ENCODE data around the gene TMEM106B.
"Not testable (repeated sequence)": the region's sequence is repeated elsewhere in the genome, so short reads cannot be mapped to it uniquely, and the experiment has no call there.

Gene TMEM106B

DNA sequence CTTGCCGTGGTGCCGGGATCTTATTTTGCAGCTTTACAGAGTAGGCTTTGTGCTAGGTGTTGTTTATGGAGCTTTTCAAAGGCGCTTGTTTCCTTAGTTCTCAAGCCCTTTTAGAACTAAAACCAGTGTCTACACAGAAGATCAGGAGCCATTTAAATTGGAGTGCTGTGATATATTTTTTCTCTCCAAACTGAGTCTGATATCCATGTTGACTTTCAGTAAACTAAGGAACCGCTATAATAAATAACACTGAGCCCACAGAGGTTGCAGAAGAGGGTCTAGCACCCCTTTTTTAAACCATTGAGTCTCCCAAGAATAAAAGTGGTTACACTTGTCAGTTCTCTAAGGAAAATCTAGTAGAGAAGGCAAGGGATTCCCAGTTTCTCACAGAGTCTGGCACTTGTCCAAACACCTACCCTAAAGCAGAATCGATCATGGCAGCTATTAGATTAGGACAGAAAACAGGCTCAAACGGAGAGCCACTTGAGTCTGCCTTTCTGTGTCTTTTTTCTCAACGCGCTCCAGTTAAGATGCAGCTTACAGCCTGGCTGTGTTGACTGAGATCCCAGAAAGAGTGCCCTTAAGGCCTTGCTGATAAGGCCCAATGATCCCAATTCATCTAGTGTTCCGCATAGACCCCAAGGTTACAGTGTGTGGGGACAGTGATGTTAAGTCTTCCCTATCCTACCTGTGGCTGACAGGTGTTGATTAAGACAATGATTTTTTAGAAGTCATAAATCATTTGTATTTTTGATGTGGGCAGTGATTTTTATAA is 804 bp downstream of the TMEM106B start:
- peak overlapping the region; percentile 92 for H3K27ac Mint-ChIP-seq
- peaks cover 29% of the 10 kb centered on the region for H3K36me3 Mint-ChIP-seq (ENCODE audit: low read depth)
- peaks cover 18% of the 10 kb centered on the region for H3K4me1 Mint-ChIP-seq (ENCODE audit: low read depth)
- H3K9me3 Mint-ChIP-seq: no peaks in the 10 kb centered on the region
- intact Hi-C loops (cut with micrococcal nuclease): loop anchor here (1.0 kb wide), 1 partner anchor 32 kb away; no protein-coding TSS in a partner anchor
- peaks cover 23% of the 10 kb centered on the region for H3K27me3 Mint-ChIP-seq
- peak overlapping the region; percentile 84 for H3K4me3 Mint-ChIP-seq

DNA sequence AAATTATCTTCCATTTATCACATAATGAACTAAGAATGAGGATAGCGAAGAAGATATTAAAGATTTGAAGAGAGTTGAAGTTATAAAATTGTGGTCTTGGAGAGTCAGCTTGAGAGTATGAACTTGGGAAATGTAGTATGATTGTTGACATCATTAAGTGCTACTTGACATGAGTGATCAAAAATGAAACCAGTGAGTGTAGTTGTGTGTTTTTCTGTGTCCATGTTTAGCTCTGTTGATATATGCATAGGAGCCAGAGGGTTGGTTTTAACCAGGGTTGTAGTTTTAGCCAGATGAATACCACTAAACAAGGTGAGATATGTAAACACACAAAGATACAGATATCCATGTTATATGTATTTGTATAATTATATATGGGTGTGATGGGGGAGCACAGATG is 6.2 kb downstream of the TMEM106B start:
- peaks cover 63% of the 10 kb centered on the region for H3K36me3 Mint-ChIP-seq (ENCODE audit: low read depth)

DNA sequence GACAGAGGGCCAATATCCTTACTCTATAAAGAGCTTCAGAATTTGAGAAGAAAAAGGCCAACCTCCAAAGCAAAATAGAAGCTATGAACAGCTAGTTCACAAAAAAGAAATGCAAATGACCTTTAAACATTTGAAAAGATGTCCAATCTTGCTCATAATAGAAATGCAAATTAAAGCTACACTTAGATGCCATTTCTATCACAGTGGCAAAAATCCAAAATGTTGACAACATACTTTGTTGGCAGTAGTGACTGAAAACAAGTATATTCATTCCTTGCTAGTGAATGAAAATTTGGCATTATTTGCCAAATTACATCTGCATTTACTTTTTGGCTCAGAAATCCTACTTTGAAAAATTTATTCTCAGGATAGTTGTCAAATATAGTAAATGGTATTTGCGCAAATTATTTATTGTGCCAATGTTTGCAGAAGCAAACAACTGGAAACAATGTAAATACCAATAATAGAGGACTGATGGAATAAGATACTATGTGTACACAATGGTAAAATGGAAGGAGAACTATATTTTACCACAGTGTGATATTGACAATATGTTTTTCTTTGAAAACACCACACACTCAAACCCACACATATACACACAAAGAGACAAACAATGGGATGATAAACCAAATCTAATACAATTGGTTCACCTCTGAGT is 9.4 kb downstream of the TMEM106B start:
- no peak overlapping the region for H3K4me3 Mint-ChIP-seq
- no peak overlapping the region for H3K27ac Mint-ChIP-seq
- intact Hi-C loops (cut with micrococcal nuclease): no loop called here
- peaks cover 73% of the 10 kb centered on the region for H3K36me3 Mint-ChIP-seq (ENCODE audit: low read depth)
- no peaks in the 10 kb centered on the region for H3K9me3 Mint-ChIP-seq
- no peaks in the 10 kb centered on the region for H3K27me3 Mint-ChIP-seq
- H3K4me1 Mint-ChIP-seq (ENCODE audit: low read depth): no peaks in the 10 kb centered on the region

More for the DNA sequence above, 6.2 kb downstream of the TMEM106B start:
- Mint-ChIP-seq H3K4me1 (ENCODE audit: low read depth) (no peaks in the 10 kb centered on the region), H3K27me3 (no peaks in the 10 kb centered on the region), H3K4me3 (no peak overlapping the region), H3K27ac (no peak overlapping the region), H3K9me3 (no peaks in the 10 kb centered on the region)
- intact Hi-C loops (cut with micrococcal nuclease): no loop called here

DNA sequence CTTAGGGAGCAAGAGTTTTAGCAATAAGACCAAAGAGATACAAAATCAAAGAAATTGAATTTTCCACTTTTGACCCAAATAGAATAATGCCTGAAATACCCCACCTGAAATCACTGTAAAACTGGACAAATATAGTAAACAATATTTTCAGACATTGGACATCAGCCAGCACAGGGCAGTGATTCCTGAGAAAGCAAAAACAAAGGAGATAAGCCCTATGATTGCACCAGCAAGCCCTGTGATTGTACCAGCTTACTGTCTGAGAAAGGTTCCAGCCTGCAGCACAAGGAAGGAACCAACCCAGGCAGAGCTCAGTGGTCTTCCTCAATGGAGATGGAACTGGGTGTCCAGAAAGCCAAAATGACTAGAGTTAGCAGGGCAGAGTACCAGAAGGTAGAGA is 10.3 kb downstream of the TMEM106B start:
- no peaks in the 10 kb centered on the region for H3K27me3 Mint-ChIP-seq
- H3K27ac Mint-ChIP-seq: no peak overlapping the region
- H3K9me3 Mint-ChIP-seq: no peaks in the 10 kb centered on the region
- intact Hi-C loops (cut with micrococcal nuclease): no loop called here
- no peaks in the 10 kb centered on the region for H3K4me1 Mint-ChIP-seq (ENCODE audit: low read depth)
- H3K36me3 Mint-ChIP-seq (ENCODE audit: low read depth): peaks cover 73% of the 10 kb centered on the region
- no peak overlapping the region for H3K4me3 Mint-ChIP-seq

DNA sequence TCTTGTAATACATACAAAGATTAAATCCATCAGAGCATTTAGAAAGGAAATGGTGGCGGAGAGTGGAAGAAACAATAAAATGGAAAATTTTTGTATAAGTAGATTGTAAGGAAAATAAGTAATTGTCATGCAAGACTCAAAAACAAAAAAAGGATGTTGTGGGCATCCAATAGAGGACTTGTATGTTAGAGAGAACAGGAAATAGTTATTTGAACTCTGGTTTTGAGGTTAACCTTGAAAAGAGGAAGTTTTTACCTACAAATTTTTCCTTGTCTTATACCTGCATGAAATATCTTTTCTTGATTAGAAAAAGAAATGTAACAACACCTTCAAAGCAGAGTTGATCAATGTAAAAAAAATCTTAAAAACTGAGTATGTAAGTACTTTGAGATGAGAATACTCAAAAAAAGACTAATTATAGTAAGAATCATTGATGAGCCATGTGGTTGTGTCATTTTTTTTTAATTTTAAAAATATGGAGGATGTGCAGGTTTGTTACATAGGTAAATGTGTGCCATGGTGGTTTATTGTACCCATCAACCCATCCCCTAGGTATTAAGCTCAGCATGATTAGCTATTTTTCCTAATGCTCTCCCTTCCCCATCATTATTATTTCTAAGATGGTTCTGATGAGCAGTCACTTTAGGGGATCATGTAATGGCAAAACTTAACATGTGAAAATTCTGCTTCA is 11.9 kb downstream of the TMEM106B start:
- no peaks in the 10 kb centered on the region for H3K27me3 Mint-ChIP-seq
- H3K9me3 Mint-ChIP-seq: no peaks in the 10 kb centered on the region
- intact Hi-C loops (cut with micrococcal nuclease): no loop called here
- H3K36me3 Mint-ChIP-seq (ENCODE audit: low read depth): peaks cover 62% of the 10 kb centered on the region
- no peak overlapping the region for H3K27ac Mint-ChIP-seq
- no peaks in the 10 kb centered on the region for H3K4me1 Mint-ChIP-seq (ENCODE audit: low read depth)
- no peak overlapping the region for H3K4me3 Mint-ChIP-seq

DNA sequence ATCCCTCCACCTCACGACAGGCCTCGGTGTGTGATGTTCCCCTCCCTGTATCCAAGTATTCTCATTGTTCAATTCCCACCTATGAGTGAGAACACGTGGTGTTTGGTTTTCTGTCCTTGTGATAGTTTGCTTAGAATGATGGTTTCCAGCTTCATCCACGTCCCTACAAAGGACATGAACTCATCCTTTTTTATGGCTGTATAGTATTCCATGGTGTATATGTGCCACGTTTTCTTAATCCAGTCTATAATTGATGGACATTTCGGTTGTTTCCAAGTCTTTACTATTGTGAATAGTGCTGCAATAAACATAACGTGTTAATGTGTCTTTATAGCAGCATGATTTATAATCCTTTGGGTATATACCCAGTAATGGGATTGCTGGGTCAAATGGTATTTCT is 13.9 kb downstream of the TMEM106B start:
- H3K27ac Mint-ChIP-seq; H3K9me3 Mint-ChIP-seq; intact Hi-C loops (cut with micrococcal nuclease); H3K27me3 Mint-ChIP-seq; H3K4me1 Mint-ChIP-seq (ENCODE audit: low read depth); H3K4me3 Mint-ChIP-seq: not testable (repeated sequence)
- peaks cover 42% of the 10 kb centered on the region for H3K36me3 Mint-ChIP-seq (ENCODE audit: low read depth)

DNA sequence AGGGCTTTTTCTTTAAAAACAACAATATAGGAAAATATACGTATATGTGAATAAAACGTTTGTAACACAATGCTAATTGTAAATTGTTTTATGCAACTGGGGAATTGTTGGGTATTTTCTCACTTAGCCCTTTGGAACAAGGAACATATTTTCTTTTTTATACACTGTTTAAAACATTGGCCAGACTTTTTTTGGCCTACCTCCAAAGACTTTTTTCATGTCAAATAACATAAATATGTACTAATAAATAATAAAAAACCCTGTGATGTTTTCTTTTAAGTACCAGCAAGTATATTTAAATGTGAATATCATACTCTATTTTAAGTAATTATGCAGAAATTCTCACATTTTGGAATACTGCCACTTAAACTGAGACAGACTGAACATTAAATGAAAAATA is 15.7 kb downstream of the TMEM106B start:
- Mint-ChIP-seq H3K4me1 (ENCODE audit: low read depth) (no peaks in the 10 kb centered on the region), H3K4me3 (no peak overlapping the region), H3K9me3 (no peaks in the 10 kb centered on the region), H3K27ac (no peak overlapping the region), H3K27me3 (no peaks in the 10 kb centered on the region), H3K36me3 (ENCODE audit: low read depth) (peaks cover 31% of the 10 kb centered on the region)
- intact Hi-C loops (cut with micrococcal nuclease): no loop called here

DNA sequence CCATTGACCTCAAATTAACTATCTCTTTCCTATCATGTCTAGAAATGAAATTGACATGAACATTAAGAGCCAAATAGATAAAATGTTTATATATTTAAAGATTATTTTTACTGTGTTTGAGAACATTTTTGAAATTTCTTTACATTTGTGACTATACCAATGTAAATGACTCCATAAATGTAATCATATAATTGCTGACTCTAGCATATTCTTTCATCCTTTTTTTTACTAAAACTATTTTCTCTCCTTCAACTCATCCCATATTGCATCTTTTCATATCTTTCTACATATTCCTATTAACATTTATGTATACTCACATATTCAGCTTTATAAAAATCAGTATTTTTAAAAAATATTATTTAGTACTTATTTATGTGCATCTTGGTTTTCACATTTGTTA is 16.9 kb downstream of the TMEM106B start:
- Mint-ChIP-seq H3K36me3 (ENCODE audit: low read depth) (peaks cover 29% of the 10 kb centered on the region), H3K4me1 (ENCODE audit: low read depth) (no peaks in the 10 kb centered on the region), H3K27ac (no peak overlapping the region), H3K4me3 (no peak overlapping the region), H3K27me3 (no peaks in the 10 kb centered on the region), H3K9me3 (no peaks in the 10 kb centered on the region)
- intact Hi-C loops (cut with micrococcal nuclease): no loop called here

DNA sequence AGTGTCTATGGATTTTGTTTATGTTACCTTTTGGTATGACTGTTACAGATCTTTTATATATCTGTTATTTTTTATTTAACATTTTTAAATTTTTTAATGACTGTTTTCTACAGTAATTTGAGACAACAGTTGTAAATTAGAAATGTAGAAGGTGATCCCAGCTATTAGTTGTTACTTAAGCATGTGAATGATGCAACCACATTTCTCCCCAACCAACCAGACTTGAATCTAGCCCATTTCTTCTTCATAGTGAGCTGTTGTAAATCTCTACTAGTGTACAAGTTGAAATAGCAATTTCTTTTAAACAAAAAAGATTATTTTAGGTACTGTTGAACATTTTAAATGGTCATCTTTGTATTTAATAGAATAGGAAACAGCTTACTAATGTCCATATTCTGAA is 18.0 kb downstream of the TMEM106B start:
- no peak overlapping the region for H3K4me3 Mint-ChIP-seq
- no peaks in the 10 kb centered on the region for H3K27me3 Mint-ChIP-seq
- no peaks in the 10 kb centered on the region for H3K9me3 Mint-ChIP-seq
- H3K27ac Mint-ChIP-seq: no peak overlapping the region
- peaks cover 35% of the 10 kb centered on the region for H3K36me3 Mint-ChIP-seq (ENCODE audit: low read depth)
- intact Hi-C loops (cut with micrococcal nuclease): no loop called here
- no peaks in the 10 kb centered on the region for H3K4me1 Mint-ChIP-seq (ENCODE audit: low read depth)

DNA sequence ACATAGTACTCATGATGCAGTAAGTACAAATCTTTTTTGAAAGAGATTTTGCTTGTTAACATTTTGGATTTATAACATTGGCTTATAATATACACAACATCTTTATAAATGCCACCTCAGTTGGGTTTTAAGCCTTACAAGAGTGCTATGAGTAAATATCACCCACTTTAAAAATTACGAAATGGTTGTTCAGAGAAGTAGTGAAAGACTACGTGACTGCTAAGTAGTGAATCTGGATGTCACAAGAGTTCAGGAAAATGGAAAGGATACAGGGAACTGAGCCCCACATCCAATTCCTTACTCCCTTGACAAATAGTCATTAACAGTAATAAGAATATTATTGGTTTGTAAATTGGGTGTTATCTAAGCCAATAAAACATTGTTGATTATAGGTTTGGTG is 20.0 kb downstream of the TMEM106B start:
- H3K9me3 Mint-ChIP-seq: no peaks in the 10 kb centered on the region
- no peaks in the 10 kb centered on the region for H3K27me3 Mint-ChIP-seq
- intact Hi-C loops (cut with micrococcal nuclease): no loop called here

DNA sequence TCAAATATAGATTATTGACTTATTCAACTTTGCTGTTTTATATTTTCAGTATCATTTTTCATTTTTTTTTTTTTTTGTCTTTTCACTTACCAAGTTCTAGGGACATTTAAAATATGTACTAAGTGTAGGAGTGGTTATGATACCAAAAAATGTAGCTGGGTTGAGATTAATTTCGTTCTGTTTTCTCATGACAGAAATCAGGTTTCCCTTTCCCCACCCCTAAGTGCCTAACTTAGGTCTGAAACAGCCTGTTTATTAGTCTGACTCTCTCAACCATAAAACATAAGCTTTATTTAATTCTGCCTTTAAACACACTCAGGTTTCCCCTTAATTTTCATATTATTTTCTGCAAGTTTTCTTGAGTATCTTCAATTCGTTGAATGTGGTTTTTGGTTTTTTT is 22.1 kb downstream of the TMEM106B start:
- Mint-ChIP-seq H3K9me3 (no peaks in the 10 kb centered on the region), H3K4me1 (ENCODE audit: low read depth) (no peaks in the 10 kb centered on the region), H3K27ac (no peak overlapping the region), H3K27me3 (no peaks in the 10 kb centered on the region), H3K36me3 (ENCODE audit: low read depth) (peaks cover 29% of the 10 kb centered on the region), H3K4me3 (no peak overlapping the region)
- intact Hi-C loops (cut with micrococcal nuclease): no loop called here

More for the DNA sequence above, 20.0 kb downstream of the TMEM106B start:
- H3K4me1 Mint-ChIP-seq (ENCODE audit: low read depth): no peaks in the 10 kb centered on the region
- H3K27ac Mint-ChIP-seq: no peak overlapping the region
- H3K4me3 Mint-ChIP-seq: no peak overlapping the region
- H3K36me3 Mint-ChIP-seq (ENCODE audit: low read depth): peaks cover 22% of the 10 kb centered on the region

DNA sequence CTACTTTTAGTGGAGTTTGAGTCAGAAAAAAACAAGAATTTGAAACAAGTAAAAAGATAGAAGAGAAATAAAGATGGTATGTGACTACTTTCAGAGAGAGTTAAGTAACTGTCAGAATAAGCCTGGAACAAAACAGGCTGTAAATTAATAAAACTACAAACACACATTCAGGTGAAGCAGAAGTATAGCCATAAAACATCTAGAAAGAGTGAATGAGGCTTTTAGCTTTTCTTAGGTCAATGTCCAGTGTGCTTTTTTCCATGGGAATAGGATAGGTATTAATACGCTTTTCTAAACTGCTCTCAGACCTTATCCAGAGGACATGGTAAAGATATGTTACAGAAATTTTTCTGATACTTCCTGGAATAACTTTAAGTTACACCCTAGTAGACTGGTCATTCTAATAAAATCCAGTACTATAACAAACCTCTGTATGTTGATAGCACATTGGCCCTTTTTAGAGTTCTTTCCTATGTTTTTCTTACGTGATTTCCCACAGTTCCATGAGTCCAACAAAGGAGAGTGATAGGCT is 23.3 kb downstream of the TMEM106B start:
- H3K9me3 Mint-ChIP-seq: no peaks in the 10 kb centered on the region
- H3K27ac Mint-ChIP-seq: no peak overlapping the region
- intact Hi-C loops (cut with micrococcal nuclease): no loop called here

DNA sequence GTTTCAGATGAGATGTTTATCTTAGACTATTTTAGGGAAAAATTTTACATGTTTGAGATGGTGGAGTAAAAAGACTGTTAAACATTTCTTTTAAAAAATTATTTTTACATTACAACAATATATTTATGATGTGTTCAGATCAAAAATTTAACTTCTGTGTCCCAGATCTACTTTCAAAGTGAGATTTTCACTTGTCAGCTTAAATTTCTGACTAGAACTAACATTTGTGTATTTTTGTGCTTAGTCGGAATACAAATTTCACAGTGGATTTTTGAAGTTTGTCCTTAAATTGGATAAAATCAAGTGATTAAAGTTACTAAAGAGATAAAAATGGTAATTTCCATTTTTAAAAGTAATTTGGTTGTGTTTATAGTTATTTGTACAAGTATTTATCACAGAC is 24.9 kb downstream of the TMEM106B start:
- Mint-ChIP-seq H3K36me3 (ENCODE audit: low read depth) (peaks cover 32% of the 10 kb centered on the region), H3K4me3 (no peak overlapping the region)

More for the DNA sequence above, 23.3 kb downstream of the TMEM106B start:
- H3K36me3 Mint-ChIP-seq (ENCODE audit: low read depth): peaks cover 32% of the 10 kb centered on the region
- no peak overlapping the region for H3K4me3 Mint-ChIP-seq
- H3K4me1 Mint-ChIP-seq (ENCODE audit: low read depth): no peaks in the 10 kb centered on the region
- H3K27me3 Mint-ChIP-seq: no peaks in the 10 kb centered on the region

DNA sequence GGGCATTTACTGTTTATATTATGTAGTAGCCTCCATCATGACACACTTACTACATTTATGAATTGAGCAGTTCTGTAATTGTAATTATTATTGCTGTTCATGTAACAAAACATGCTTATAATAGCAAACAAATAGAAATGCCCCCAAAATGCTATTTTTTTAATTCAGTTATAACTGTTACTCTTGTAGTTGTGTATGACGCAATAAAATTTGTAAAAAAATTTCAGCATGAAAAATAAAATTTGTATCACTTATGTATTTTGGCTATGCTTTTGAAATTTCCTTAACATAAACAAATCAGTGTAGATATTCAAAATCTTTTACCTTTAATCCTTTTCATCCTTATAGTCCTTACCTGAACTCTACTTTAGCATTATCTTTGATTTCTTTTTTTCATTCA is 25.9 kb downstream of the TMEM106B start:
- no peak overlapping the region for H3K27ac Mint-ChIP-seq
- H3K9me3 Mint-ChIP-seq: no peaks in the 10 kb centered on the region
- H3K27me3 Mint-ChIP-seq: no peaks in the 10 kb centered on the region
- intact Hi-C loops (cut with micrococcal nuclease): no loop called here
- peaks cover 32% of the 10 kb centered on the region for H3K36me3 Mint-ChIP-seq (ENCODE audit: low read depth)
- peaks cover 6% of the 10 kb centered on the region for H3K4me1 Mint-ChIP-seq (ENCODE audit: low read depth)
- H3K4me3 Mint-ChIP-seq: no peak overlapping the region

More for the DNA sequence above, 24.9 kb downstream of the TMEM106B start:
- no peaks in the 10 kb centered on the region for H3K27me3 Mint-ChIP-seq
- intact Hi-C loops (cut with micrococcal nuclease): no loop called here
- no peak overlapping the region for H3K27ac Mint-ChIP-seq
- H3K4me1 Mint-ChIP-seq (ENCODE audit: low read depth): peaks cover 6% of the 10 kb centered on the region
- H3K9me3 Mint-ChIP-seq: no peaks in the 10 kb centered on the region

Data from dendritic cell treated with granulocyte-macrophage colony-stimulating factor and Interleukin-4, amounts not matched to agents 40 ng/mL and 50 ng/mL, for 4 days (primary cell).